ENCODE data around the gene PRKAR2A.
"Not testable (repeated sequence)": the region's sequence is repeated elsewhere in the genome, so short reads cannot be mapped to it uniquely, and the experiment has no call there.

Gene PRKAR2A

GRCh38 chr3:48811524-48811923, 36.1 kb downstream of the PRKAR2A start:
- H3K9ac ChIP-seq (ENCODE audit: low read depth in 1 of 2, low read length in 2 of 2): no peak overlapping the region
- H3K36me3 ChIP-seq (ENCODE audit: control insufficient read depth in 2 of 2, insufficient read depth in 2 of 2, low read length in 2 of 2): peaks cover 0 to 2% of the 10 kb centered on the region in 2 donors
- H3K9me3 ChIP-seq (ENCODE audit: control insufficient read depth in 2 of 2, low read length in 2 of 2): no peaks in the 10 kb centered on the region
- H3K4me1 ChIP-seq (ENCODE audit: control insufficient read depth in 2 of 2, insufficient read depth in 2 of 2, low read length in 2 of 2): no peaks in the 10 kb centered on the region
- no peaks in the 10 kb centered on the region for H3K27me3 ChIP-seq (ENCODE audit: control insufficient read depth in 2 of 2, insufficient read depth in 2 of 2, low read length in 2 of 2)
- no peak overlapping the region for H3K27ac ChIP-seq (ENCODE audit: low read depth in 2 of 2, low read length in 2 of 2)
- no peak overlapping the region for H3K4me3 ChIP-seq (ENCODE audit: low read length in 2 of 2)

- H3K4me3 ChIP-seq (ENCODE audit: low read length in 2 of 2): no peak overlapping the region
- H3K27me3 ChIP-seq (ENCODE audit: control insufficient read depth in 2 of 2, insufficient read depth in 2 of 2, low read length in 2 of 2): no peaks in the 10 kb centered on the region
- no peak overlapping the region for H3K27ac ChIP-seq (ENCODE audit: low read depth in 2 of 2, low read length in 2 of 2)
- no peaks in the 10 kb centered on the region for H3K4me1 ChIP-seq (ENCODE audit: control insufficient read depth in 2 of 2, insufficient read depth in 2 of 2, low read length in 2 of 2)
- no peaks in the 10 kb centered on the region for H3K9me3 ChIP-seq (ENCODE audit: control insufficient read depth in 2 of 2, low read length in 2 of 2)
- no peak overlapping the region for H3K9ac ChIP-seq (ENCODE audit: low read depth in 1 of 2, low read length in 2 of 2)
- peaks cover 2 to 3% of the 10 kb centered on the region in 2 donors for H3K36me3 ChIP-seq (ENCODE audit: control insufficient read depth in 2 of 2, insufficient read depth in 2 of 2, low read length in 2 of 2)
Observed at GRCh38 chr3:48804930-48805329, 42.7 kb downstream of the PRKAR2A start.

GRCh38 chr3:48800831-48801230, 46.8 kb downstream of the PRKAR2A start:
- H3K27me3 ChIP-seq (ENCODE audit: control insufficient read depth in 2 of 2, insufficient read depth in 2 of 2, low read length in 2 of 2); H3K9ac ChIP-seq (ENCODE audit: low read depth in 1 of 2, low read length in 2 of 2); H3K9me3 ChIP-seq (ENCODE audit: control insufficient read depth in 2 of 2, low read length in 2 of 2); H3K36me3 ChIP-seq (ENCODE audit: control insufficient read depth in 2 of 2, insufficient read depth in 2 of 2, low read length in 2 of 2); H3K4me1 ChIP-seq (ENCODE audit: control insufficient read depth in 2 of 2, insufficient read depth in 2 of 2, low read length in 2 of 2); H3K4me3 ChIP-seq (ENCODE audit: low read length in 2 of 2); H3K27ac ChIP-seq (ENCODE audit: low read depth in 2 of 2, low read length in 2 of 2): not testable (repeated sequence)

- Histone ChIP-seq H3K36me3 (ENCODE audit: control insufficient read depth in 2 of 2, insufficient read depth in 2 of 2, low read length in 2 of 2) (no peaks in the 10 kb centered on the region), H3K9me3 (ENCODE audit: control insufficient read depth in 2 of 2, low read length in 2 of 2) (no peaks in the 10 kb centered on the region), H3K4me1 (ENCODE audit: control insufficient read depth in 2 of 2, insufficient read depth in 2 of 2, low read length in 2 of 2) (no peaks in the 10 kb centered on the region), H3K27me3 (ENCODE audit: control insufficient read depth in 2 of 2, insufficient read depth in 2 of 2, low read length in 2 of 2) (no peaks in the 10 kb centered on the region), H3K4me3 (ENCODE audit: low read length in 2 of 2) (no peak overlapping the region), H3K27ac (ENCODE audit: low read depth in 2 of 2, low read length in 2 of 2) (no peak overlapping the region), H3K9ac (ENCODE audit: low read depth in 1 of 2, low read length in 2 of 2) (no peak overlapping the region)
Observed at GRCh38 chr3:48798998-48799397, 48.7 kb downstream of the PRKAR2A start.

GRCh38 chr3:48797626-48798025, 50.0 kb downstream of the PRKAR2A start:
- no peaks in the 10 kb centered on the region for H3K27me3 ChIP-seq (ENCODE audit: control insufficient read depth in 2 of 2, insufficient read depth in 2 of 2, low read length in 2 of 2)
- H3K9ac ChIP-seq (ENCODE audit: low read depth in 1 of 2, low read length in 2 of 2): no peak overlapping the region
- H3K36me3 ChIP-seq (ENCODE audit: control insufficient read depth in 2 of 2, insufficient read depth in 2 of 2, low read length in 2 of 2): no peaks in the 10 kb centered on the region
- no peak overlapping the region for H3K27ac ChIP-seq (ENCODE audit: low read depth in 2 of 2, low read length in 2 of 2)
- no peak overlapping the region for H3K4me3 ChIP-seq (ENCODE audit: low read length in 2 of 2)
- no peaks in the 10 kb centered on the region for H3K9me3 ChIP-seq (ENCODE audit: control insufficient read depth in 2 of 2, low read length in 2 of 2)
- no peaks in the 10 kb centered on the region for H3K4me1 ChIP-seq (ENCODE audit: control insufficient read depth in 2 of 2, insufficient read depth in 2 of 2, low read length in 2 of 2)

GRCh38 chr3:48795997-48796732, 51.5 kb downstream of the PRKAR2A start:
- no peaks in the 10 kb centered on the region for H3K4me1 ChIP-seq (ENCODE audit: control insufficient read depth in 2 of 2, insufficient read depth in 2 of 2, low read length in 2 of 2)
- no peaks in the 10 kb centered on the region for H3K36me3 ChIP-seq (ENCODE audit: control insufficient read depth in 2 of 2, insufficient read depth in 2 of 2, low read length in 2 of 2)
- no peak overlapping the region for H3K4me3 ChIP-seq (ENCODE audit: low read length in 2 of 2)
- H3K27ac ChIP-seq (ENCODE audit: low read depth in 2 of 2, low read length in 2 of 2): no peak overlapping the region
- H3K9ac ChIP-seq (ENCODE audit: low read depth in 1 of 2, low read length in 2 of 2): no peak overlapping the region
- no peaks in the 10 kb centered on the region for H3K27me3 ChIP-seq (ENCODE audit: control insufficient read depth in 2 of 2, insufficient read depth in 2 of 2, low read length in 2 of 2)
- H3K9me3 ChIP-seq (ENCODE audit: control insufficient read depth in 2 of 2, low read length in 2 of 2): no peaks in the 10 kb centered on the region

GRCh38 chr3:48793484-48793883, 54.2 kb downstream of the PRKAR2A start:
- not testable (repeated sequence) for H3K4me3 ChIP-seq (ENCODE audit: low read length in 2 of 2); H3K4me1 ChIP-seq (ENCODE audit: control insufficient read depth in 2 of 2, insufficient read depth in 2 of 2, low read length in 2 of 2); H3K36me3 ChIP-seq (ENCODE audit: control insufficient read depth in 2 of 2, insufficient read depth in 2 of 2, low read length in 2 of 2); H3K27me3 ChIP-seq (ENCODE audit: control insufficient read depth in 2 of 2, insufficient read depth in 2 of 2, low read length in 2 of 2); H3K27ac ChIP-seq (ENCODE audit: low read depth in 2 of 2, low read length in 2 of 2); H3K9ac ChIP-seq (ENCODE audit: low read depth in 1 of 2, low read length in 2 of 2); H3K9me3 ChIP-seq (ENCODE audit: control insufficient read depth in 2 of 2, low read length in 2 of 2)

GRCh38 chr3:48789665-48790064, 58.0 kb downstream of the PRKAR2A start:
- Histone ChIP-seq H3K36me3 (ENCODE audit: control insufficient read depth in 2 of 2, insufficient read depth in 2 of 2, low read length in 2 of 2) (peaks cover 10 to 13% of the 10 kb centered on the region in 2 donors), H3K4me1 (ENCODE audit: control insufficient read depth in 2 of 2, insufficient read depth in 2 of 2, low read length in 2 of 2) (no peaks in the 10 kb centered on the region), H3K9me3 (ENCODE audit: control insufficient read depth in 2 of 2, low read length in 2 of 2) (no peaks in the 10 kb centered on the region), H3K4me3 (ENCODE audit: low read length in 2 of 2) (no peak overlapping the region), H3K27ac (ENCODE audit: low read depth in 2 of 2, low read length in 2 of 2) (no peak overlapping the region), H3K27me3 (ENCODE audit: control insufficient read depth in 2 of 2, insufficient read depth in 2 of 2, low read length in 2 of 2) (no peaks in the 10 kb centered on the region), H3K9ac (ENCODE audit: low read depth in 1 of 2, low read length in 2 of 2) (no peak overlapping the region)

GRCh38 chr3:48788544-48789162, 59.0 kb downstream of the PRKAR2A start:
- Histone ChIP-seq H3K36me3 (ENCODE audit: control insufficient read depth in 2 of 2, insufficient read depth in 2 of 2, low read length in 2 of 2) (peaks cover 17 to 20% of the 10 kb centered on the region in 2 donors), H3K27ac (ENCODE audit: low read depth in 2 of 2, low read length in 2 of 2) (no peak overlapping the region), H3K9ac (ENCODE audit: low read depth in 1 of 2, low read length in 2 of 2) (no peak overlapping the region), H3K4me3 (ENCODE audit: low read length in 2 of 2) (no peak overlapping the region), H3K9me3 (ENCODE audit: control insufficient read depth in 2 of 2, low read length in 2 of 2) (no peaks in the 10 kb centered on the region), H3K4me1 (ENCODE audit: control insufficient read depth in 2 of 2, insufficient read depth in 2 of 2, low read length in 2 of 2) (no peaks in the 10 kb centered on the region), H3K27me3 (ENCODE audit: control insufficient read depth in 2 of 2, insufficient read depth in 2 of 2, low read length in 2 of 2) (no peaks in the 10 kb centered on the region)

GRCh38 chr3:48784426-48785120, 63.1 kb downstream of the PRKAR2A start:
- Histone ChIP-seq H3K36me3 (ENCODE audit: control insufficient read depth in 2 of 2, insufficient read depth in 2 of 2, low read length in 2 of 2) (peaks cover 25 to 30% of the 10 kb centered on the region in 2 donors), H3K9ac (ENCODE audit: low read depth in 1 of 2, low read length in 2 of 2) (no peak overlapping the region), H3K27ac (ENCODE audit: low read depth in 2 of 2, low read length in 2 of 2) (no peak overlapping the region), H3K27me3 (ENCODE audit: control insufficient read depth in 2 of 2, insufficient read depth in 2 of 2, low read length in 2 of 2) (no peaks in the 10 kb centered on the region), H3K4me1 (ENCODE audit: control insufficient read depth in 2 of 2, insufficient read depth in 2 of 2, low read length in 2 of 2) (no peaks in the 10 kb centered on the region), H3K4me3 (ENCODE audit: low read length in 2 of 2) (no peak overlapping the region), H3K9me3 (ENCODE audit: control insufficient read depth in 2 of 2, low read length in 2 of 2) (no peaks in the 10 kb centered on the region)
